CD4-positive, alpha-beta T cell (primary cell): ENCODE data around the gene SLC35B4. TPM values are rescaled to one million over a fixed set of nuclear protein-coding genes. Genes with fewer than 3 reads are reported as not detected.

Source experiments
- ATAC-seq: fragments of 200-7000 bp; cut with Tn5 transposase; one replicate; pipeline ENCODE4 v1.10.0; 2022; ENCODE audit warnings: mild to moderate bottlenecking; ENCODE audit not compliant: poor library complexity
- CTCF ChIA-PET: fragments of 350-600 bp; sonication (Branson Sonifier 250); formaldehyde crosslinking; loops from one replicate; lab custom pipeline; 2021; ENCODE audit warnings: antibody characterized with exemption, inconsistent platforms; lab: Charles Lee
- POLR2A ChIA-PET: fragments of 350-600 bp; sonication (Branson Sonifier 250); formaldehyde crosslinking; loops from one replicate; lab custom pipeline; 2021; ENCODE audit warnings: antibody characterized with exemption, inconsistent platforms; lab: Charles Lee
- DNase-seq, 14 experiments: peaks; one replicate each; pipeline ENCODE4 v3.0.0-alpha.2; 2013 to 2020; ENCODE audit warnings: mixed read lengths in 2 of 14
- H3K27ac ChIP-seq, 2 donors: one replicate each; pipeline versions ENCODE4 v1.5.1 to v1.7.0; 2013; ENCODE audit warnings: low read length in 2 of 2, low read depth in 1 of 2, mild to moderate bottlenecking in 1 of 2
- H3K27me3 ChIP-seq, 2 experiments: 1 replicate in 1 of 2; 2 replicates in 1 of 2; pipeline versions ENCODE4 v1.6.1 to v1.7.0; 2013; ENCODE audit warnings: low read length in 2 of 2, control low read depth in 1 of 2, mild to moderate bottlenecking in 1 of 2, moderate library complexity in 1 of 2; ENCODE audit not compliant: insufficient read depth in 2 of 2, control insufficient read depth in 1 of 2
- H3K36me3 ChIP-seq: one replicate; pipeline ENCODE4 v1.6.1; 2013; ENCODE audit warnings: low read length, control low read depth; ENCODE audit not compliant: insufficient read depth
- H3K4me1 ChIP-seq: one replicate; pipeline ENCODE4 v1.6.1; 2013; ENCODE audit warnings: low read length, control low read depth; ENCODE audit not compliant: insufficient read depth
- H3K4me3 ChIP-seq: one replicate; pipeline ENCODE4 v1.5.1; 2013; ENCODE audit warnings: mild to moderate bottlenecking, low read length, moderate library complexity
- H3K9me3 ChIP-seq, 2 experiments: 1 replicate in 1 of 2; 2 replicates in 1 of 2; pipeline versions ENCODE4 v1.6.1 to v1.7.0; 2013; ENCODE audit warnings: low read length in 2 of 2, mild to moderate bottlenecking in 2 of 2, control low read depth in 1 of 2, moderate library complexity in 1 of 2; ENCODE audit not compliant: control insufficient read depth in 1 of 2, insufficient read depth in 1 of 2
- H3K27ac Mint-ChIP-seq: one replicate; pipeline ENCODE4 v1.8.0; 2020; ENCODE audit warnings: mixed read lengths
- H3K27me3 Mint-ChIP-seq: one replicate; pipeline ENCODE4 v1.8.0; 2021; ENCODE audit warnings: mixed read lengths
- H3K36me3 Mint-ChIP-seq: one replicate; pipeline ENCODE4 v1.8.0; 2021; ENCODE audit warnings: low read depth, mixed read lengths
- H3K4me1 Mint-ChIP-seq: one replicate; pipeline ENCODE4 v1.8.0; 2021; ENCODE audit warnings: low read depth, mixed read lengths
- H3K4me3 Mint-ChIP-seq: one replicate; pipeline ENCODE4 v1.8.0; 2020; ENCODE audit warnings: mild to moderate bottlenecking, mixed read lengths
- H3K9me3 Mint-ChIP-seq: one replicate; pipeline ENCODE4 v1.8.0; 2020; ENCODE audit warnings: mixed read lengths
- intact Hi-C, 2 experiments: fragments of 100-400 bp; cut with DNase I in 1 of 2; cut with micrococcal nuclease in 1 of 2; formaldehyde crosslinking; loops; one replicate each; pipeline versions ENCODE4 v1.15.1 to v1.9.0; 2023 to 2025; cut with DNase I, micrococcal nuclease
- total RNA-seq, 174 experiments: library from RNA in 2 of 174; stranded (reverse) in 2 of 174; gene quantifications; one replicate each; pipeline ENCODE4 v1.2.3 and lab custom pipeline; 2021 to 2026
- TF ChIP-seq, protein P1 (sequence below): fragments of 200-600 bp; IDR thresholded peaks from one replicate; pipeline ENCODE4 v1.8.0; 2022; ENCODE audit warnings: antibody characterized with exemption, mild to moderate bottlenecking

SLC35B4 gene
- total RNA-seq, 2 experiments from 2014 or later = 5.8 to 7.8 TPM

- H3K36me3 Mint-ChIP-seq = peaks cover 27% of the 10 kb centered on the region
- peaks cover 25% of the 10 kb centered on the region for H3K4me1 Mint-ChIP-seq
- H3K27me3 ChIP-seq = no peaks in the 10 kb centered on the region
- no peak for ATAC-seq
- H3K9me3 ChIP-seq = no peaks in the 10 kb centered on the region
- no peaks in the 10 kb centered on the region for H3K9me3 Mint-ChIP-seq
- no peak for DNase-seq
- intact Hi-C loops = loop anchor here (10.0 kb wide), 3 partner anchors 1057 to 1673 kb away; partner anchors contain the start of genes CHCHD3 (in 1 of the 2) and EXOC4 (in 1 of the 2)
- H3K4me3 Mint-ChIP-seq = no peak overlapping the region
- peaks cover 9% of the 10 kb centered on the region for H3K4me1 ChIP-seq
- no peak overlapping the region for H3K27ac Mint-ChIP-seq
- H3K4me3 ChIP-seq = no peak overlapping the region
- TF ChIP-seq, protein P1, sequence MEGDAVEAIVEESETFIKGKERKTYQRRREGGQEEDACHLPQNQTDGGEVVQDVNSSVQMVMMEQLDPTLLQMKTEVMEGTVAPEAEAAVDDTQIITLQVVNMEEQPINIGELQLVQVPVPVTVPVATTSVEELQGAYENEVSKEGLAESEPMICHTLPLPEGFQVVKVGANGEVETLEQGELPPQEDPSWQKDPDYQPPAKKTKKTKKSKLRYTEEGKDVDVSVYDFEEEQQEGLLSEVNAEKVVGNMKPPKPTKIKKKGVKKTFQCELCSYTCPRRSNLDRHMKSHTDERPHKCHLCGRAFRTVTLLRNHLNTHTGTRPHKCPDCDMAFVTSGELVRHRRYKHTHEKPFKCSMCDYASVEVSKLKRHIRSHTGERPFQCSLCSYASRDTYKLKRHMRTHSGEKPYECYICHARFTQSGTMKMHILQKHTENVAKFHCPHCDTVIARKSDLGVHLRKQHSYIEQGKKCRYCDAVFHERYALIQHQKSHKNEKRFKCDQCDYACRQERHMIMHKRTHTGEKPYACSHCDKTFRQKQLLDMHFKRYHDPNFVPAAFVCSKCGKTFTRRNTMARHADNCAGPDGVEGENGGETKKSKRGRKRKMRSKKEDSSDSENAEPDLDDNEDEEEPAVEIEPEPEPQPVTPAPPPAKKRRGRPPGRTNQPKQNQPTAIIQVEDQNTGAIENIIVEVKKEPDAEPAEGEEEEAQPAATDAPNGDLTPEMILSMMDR = no peak
- ChIA-PET POLR2A (no interaction called here), CTCF (no interaction called here)
- peaks cover 7% of the 10 kb centered on the region for H3K36me3 ChIP-seq
- no peaks in the 10 kb centered on the region for H3K27me3 Mint-ChIP-seq
- H3K27ac ChIP-seq = no peak overlapping the region
Measured at GRCh38 chr7:134311807-134312206, 4.9 kb downstream of the SLC35B4 start.

DNA sequence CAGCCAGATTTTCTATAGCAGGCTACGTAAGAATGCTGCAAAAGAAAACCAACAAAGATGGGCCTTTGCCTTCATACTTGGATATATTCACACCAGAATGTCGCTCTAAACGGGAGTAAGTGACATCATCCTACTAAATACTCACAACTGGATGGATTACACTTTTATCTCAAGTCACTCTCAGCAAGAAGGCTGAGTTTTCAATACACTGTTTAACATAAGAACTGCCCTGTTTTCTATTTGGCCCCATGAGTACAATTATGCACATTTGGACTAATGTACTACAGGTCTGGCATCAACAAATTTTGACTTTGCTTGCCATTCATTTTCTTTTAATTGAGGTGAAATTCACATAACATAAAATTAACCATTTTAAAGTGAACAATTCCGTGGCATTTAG lies 8.2 kb downstream of the SLC35B4 start:
- ChIA-PET POLR2A (no interaction called here), CTCF (no interaction called here)
- Mint-ChIP-seq H3K27ac (no peak overlapping the region), H3K4me1 (peaks cover 9% of the 10 kb centered on the region), H3K27me3 (no peaks in the 10 kb centered on the region), H3K9me3 (no peaks in the 10 kb centered on the region), H3K36me3 (peaks cover 51% of the 10 kb centered on the region), H3K4me3 (no peak overlapping the region)
- TF ChIP-seq, protein P1 = no peak
- intact Hi-C loops = no loop called here
- H3K27me3 ChIP-seq = no peaks in the 10 kb centered on the region
- no peak for ATAC-seq
- no peaks in the 10 kb centered on the region for H3K9me3 ChIP-seq
- H3K4me1 ChIP-seq = no peaks in the 10 kb centered on the region
- H3K36me3 ChIP-seq = peaks cover 18% of the 10 kb centered on the region
- DNase-seq = no peak
- no peak overlapping the region for H3K4me3 ChIP-seq
- no peak overlapping the region for H3K27ac ChIP-seq

DNA sequence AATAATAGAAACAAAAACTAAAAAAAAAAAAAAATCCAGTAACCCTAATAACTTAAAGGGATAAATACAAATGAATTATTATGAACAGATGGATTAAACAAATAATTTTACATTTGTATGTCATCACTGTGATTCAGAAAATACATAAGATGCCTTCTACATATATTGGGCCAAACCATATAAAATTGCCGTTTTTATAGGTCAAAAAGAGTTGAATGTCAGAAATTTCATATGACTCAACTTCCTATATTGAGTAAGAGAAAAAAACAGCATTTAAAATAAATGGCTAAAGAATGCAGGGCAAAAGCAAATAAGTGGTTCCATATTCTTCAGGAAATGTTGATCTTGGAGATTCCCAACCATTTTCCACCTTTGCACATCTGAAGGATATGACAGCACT lies 9.4 kb downstream of the SLC35B4 start:
- no peaks in the 10 kb centered on the region for H3K27me3 ChIP-seq
- peaks cover 23% of the 10 kb centered on the region for H3K36me3 ChIP-seq
- ChIA-PET POLR2A (no interaction called here), CTCF (no interaction called here)
- H3K27ac ChIP-seq = no peak overlapping the region
- intact Hi-C loops = no loop called here
- H3K4me1 ChIP-seq = no peaks in the 10 kb centered on the region
- no peak overlapping the region for H3K27ac Mint-ChIP-seq
- H3K9me3 ChIP-seq = no peaks in the 10 kb centered on the region
- no peak overlapping the region for H3K4me3 Mint-ChIP-seq
- no peaks in the 10 kb centered on the region for H3K27me3 Mint-ChIP-seq
- DNase-seq (no peak), ATAC-seq (no peak)
- H3K4me3 ChIP-seq = no peak overlapping the region
- peaks cover 9% of the 10 kb centered on the region for H3K4me1 Mint-ChIP-seq
- H3K9me3 Mint-ChIP-seq = no peaks in the 10 kb centered on the region
- TF ChIP-seq, protein P1 = no peak
- H3K36me3 Mint-ChIP-seq = peaks cover 63% of the 10 kb centered on the region
